Gastroesophageal sphincter (tissue), 4 donors: ENCODE results near the gene SLC6A9. TPM values are rescaled to one million over a fixed set of nuclear protein-coding genes. Genes with fewer than 3 reads are reported as not detected.

Source experiments
- ATAC-seq: fragments of 150-250 bp; one replicate; pipeline ENCODE4 v1.9.1; 2016; ENCODE audit warnings: mild to moderate bottlenecking, moderate library complexity
- H3K27ac ChIP-seq, 4 donors: fragments of 200-600 bp; sonication (generic) in 3 of 4; 1 replicate in 3 of 4; 2 replicates in 1 of 4; pipeline ENCODE4 v1.5.1; 2016 to 2019
- H3K27me3 ChIP-seq: fragments of 200-600 bp; sonication (generic); one replicate; pipeline ENCODE4 v1.5.1; 2019
- H3K36me3 ChIP-seq, 2 donors: fragments of 200-600 bp; sonication (generic); one replicate each; pipeline ENCODE4 v1.5.1; 2019; ENCODE audit warnings: control low read depth in 1 of 2
- H3K4me1 ChIP-seq, 3 donors: fragments of 200-600 bp; sonication (generic); 1 replicate in 2 of 3; 2 replicates in 1 of 3; pipeline ENCODE4 v1.5.1; 2016 to 2019; ENCODE audit warnings: control low read depth in 2 of 3
- H3K4me3 ChIP-seq, 2 donors: fragments of 200-600 bp; sonication (generic); one replicate each; pipeline ENCODE4 v1.5.1; 2019; ENCODE audit warnings: mild to moderate bottlenecking in 1 of 2, moderate library complexity in 1 of 2
- H3K9me3 ChIP-seq, 3 donors: fragments of 200-600 bp; sonication (generic); one replicate each; pipeline ENCODE4 v1.5.1; 2017 to 2019; ENCODE audit warnings: control low read depth in 2 of 3
- EP300 ChIP-seq: sonication (generic); formaldehyde crosslinking; IDR thresholded peaks from one replicate; pipeline ENCODE4 v1.6.1; 2017; ENCODE audit warnings: antibody characterized with exemption, mild to moderate bottlenecking
- POLR2A ChIP-seq, 2 donors: fragments of 450-650 bp; IDR thresholded peaks; one replicate each; pipeline ENCODE4 v1.6.1; 2017; ENCODE audit warnings: antibody characterized with exemption in 2 of 2, mild to moderate bottlenecking in 2 of 2, moderate library complexity in 1 of 2
- POLR2AphosphoS5 ChIP-seq: sonication (generic); formaldehyde crosslinking; IDR thresholded peaks from one replicate; pipeline ENCODE4 v1.6.1; 2017; ENCODE audit warnings: antibody characterized with exemption
- WGBS, 2 donors: methylation state at CpG; one replicate each; pipeline ENCODE4 v1.1.5; 2018; ENCODE audit warnings: low coverage in 1 of 2; 5-methylcytosine and 5-hydroxymethylcytosine counted together
- total RNA-seq, 4 donors: library from RNA; depleted of rRNA; stranded (reverse); fragments of >200 nt; gene quantifications; one replicate each; pipeline ENCODE4 v1.1.0, GENCODE V29; 2016
- TF ChIP-seq, protein P1 (sequence below), 4 experiments: fragments of 200-600 bp in 2 of 4; fragments of 450-650 bp in 2 of 4; sonication (generic) in 1 of 4; IDR thresholded peaks; one replicate each; pipeline ENCODE4 v1.5.1; 2017 to 2019; ENCODE audit warnings: antibody characterized with exemption in 4 of 4, mild to moderate bottlenecking in 2 of 4, moderate library complexity in 2 of 4

SLC6A9 gene
- total RNA-seq, 4 donors from 2014 or later, result 1.8 to 14.2 (median 7.5) TPM

DNA sequence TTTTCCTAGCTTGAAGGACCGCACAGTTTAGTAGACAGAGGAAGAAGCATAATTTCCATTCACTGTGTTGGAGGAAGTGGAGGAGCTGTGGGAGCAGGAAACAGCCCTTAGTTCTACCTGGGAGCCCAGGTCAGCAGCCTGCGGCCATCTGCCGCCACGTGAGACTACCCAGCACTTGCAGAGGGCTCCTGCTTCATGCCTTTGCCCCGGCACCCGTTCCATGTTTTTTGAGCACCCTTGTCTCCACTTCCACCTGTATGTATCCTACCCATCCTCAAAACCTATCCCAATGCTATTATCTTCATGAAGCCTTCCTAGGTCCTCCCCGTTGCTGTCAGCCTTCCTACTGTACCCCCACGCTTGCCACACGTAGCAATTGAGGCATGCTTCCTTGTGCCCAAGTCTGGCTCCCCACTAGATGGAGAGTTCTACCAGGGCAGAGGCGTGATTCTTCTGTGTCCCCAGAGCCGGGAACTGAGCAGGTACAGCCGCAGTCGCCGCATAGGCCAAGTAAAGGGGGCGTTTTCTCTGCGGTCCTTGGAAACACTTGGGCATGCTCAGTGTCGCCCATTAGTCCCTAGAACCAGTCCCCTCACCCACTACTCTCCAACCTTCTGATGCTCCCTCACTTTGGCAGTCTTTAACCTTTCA is 1.9 kb downstream of the SLC6A9 start:
- TF ChIP-seq POLR2AphosphoS5 (no peak), EP300 (no peak)
- TF ChIP-seq, protein P1, sequence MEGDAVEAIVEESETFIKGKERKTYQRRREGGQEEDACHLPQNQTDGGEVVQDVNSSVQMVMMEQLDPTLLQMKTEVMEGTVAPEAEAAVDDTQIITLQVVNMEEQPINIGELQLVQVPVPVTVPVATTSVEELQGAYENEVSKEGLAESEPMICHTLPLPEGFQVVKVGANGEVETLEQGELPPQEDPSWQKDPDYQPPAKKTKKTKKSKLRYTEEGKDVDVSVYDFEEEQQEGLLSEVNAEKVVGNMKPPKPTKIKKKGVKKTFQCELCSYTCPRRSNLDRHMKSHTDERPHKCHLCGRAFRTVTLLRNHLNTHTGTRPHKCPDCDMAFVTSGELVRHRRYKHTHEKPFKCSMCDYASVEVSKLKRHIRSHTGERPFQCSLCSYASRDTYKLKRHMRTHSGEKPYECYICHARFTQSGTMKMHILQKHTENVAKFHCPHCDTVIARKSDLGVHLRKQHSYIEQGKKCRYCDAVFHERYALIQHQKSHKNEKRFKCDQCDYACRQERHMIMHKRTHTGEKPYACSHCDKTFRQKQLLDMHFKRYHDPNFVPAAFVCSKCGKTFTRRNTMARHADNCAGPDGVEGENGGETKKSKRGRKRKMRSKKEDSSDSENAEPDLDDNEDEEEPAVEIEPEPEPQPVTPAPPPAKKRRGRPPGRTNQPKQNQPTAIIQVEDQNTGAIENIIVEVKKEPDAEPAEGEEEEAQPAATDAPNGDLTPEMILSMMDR (IDR thresholded peaks at IDR 0.05), result peak in 1 of 4 experiments; percentile 21
- Histone ChIP-seq H3K27me3 (no peaks in the 10 kb centered on the region), H3K36me3 (no peaks in the 10 kb centered on the region), H3K4me3 (peak overlapping the region; percentile 57 to 89), H3K4me1 (peaks cover 0 to 52% (median 13%) of the 10 kb centered on the region in 3 donors), H3K9me3 (no peaks in the 10 kb centered on the region), H3K27ac (peak overlapping the region; percentile 15 to 92 (median 90))
- 21 to 22% methylated on average over 12 to 17 of the region's 17 CpGs for WGBS, 2 donors
- peak; percentile 8 for ATAC-seq

DNA sequence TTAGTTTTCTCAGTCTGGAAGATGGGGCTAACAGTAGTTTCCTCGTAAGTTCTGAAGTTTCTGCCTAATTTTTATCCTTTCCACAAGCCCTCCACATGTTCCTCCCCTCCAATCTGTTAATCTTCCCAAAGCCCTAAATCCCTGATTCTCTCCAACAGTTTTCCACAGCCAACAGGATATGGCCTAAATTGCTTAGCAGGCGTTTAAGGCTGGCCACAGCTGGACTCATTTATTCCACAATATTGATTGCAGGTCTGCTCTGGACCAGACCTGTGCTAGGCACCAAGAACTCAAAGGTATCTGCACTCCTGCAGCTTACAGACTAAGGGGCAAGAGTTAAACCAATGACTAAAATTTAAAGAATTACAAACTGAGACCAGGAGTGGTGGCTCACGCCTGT is 3.9 kb downstream of the SLC6A9 start:
- Histone ChIP-seq H3K27me3 (no peaks in the 10 kb centered on the region), H3K4me1 (peaks cover 0 to 32% (median 13%) of the 10 kb centered on the region in 3 donors), H3K4me3 (no peak overlapping the region), H3K36me3 (peaks cover 0 to 16% of the 10 kb centered on the region in 2 donors), H3K27ac (no peak overlapping the region), H3K9me3 (no peaks in the 10 kb centered on the region)
- ATAC-seq, result no peak
- no peak for TF ChIP-seq POLR2AphosphoS5
- TF ChIP-seq EP300, result no peak
- no peak for TF ChIP-seq POLR2A (IDR thresholded peaks at IDR 0.05)
- TF ChIP-seq, protein P1 (IDR thresholded peaks at IDR 0.05), result no peak
- WGBS, 2 donors, result 92 to 100% methylated on average over 2 of the region's 3 CpGs

DNA sequence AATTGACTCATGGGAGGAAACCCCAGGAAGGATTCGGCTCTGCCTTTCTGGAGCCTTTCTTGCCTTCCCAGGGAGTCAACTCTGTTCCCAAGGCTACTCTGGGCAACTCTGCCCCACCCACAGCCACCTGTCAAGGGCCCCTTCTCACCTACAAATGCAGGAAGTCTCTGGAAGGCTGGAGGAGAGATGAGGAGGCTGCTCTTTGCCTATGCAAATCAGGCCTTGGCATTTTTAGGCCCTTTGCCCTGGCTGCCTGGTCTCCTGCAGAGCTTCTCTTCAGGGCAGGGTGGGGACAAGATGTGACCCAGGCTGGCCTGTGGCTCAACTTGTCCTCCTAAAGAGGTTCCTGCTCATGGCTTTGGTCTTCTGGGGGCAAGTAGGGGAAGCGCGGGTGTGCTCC is 5.4 kb downstream of the SLC6A9 start:
- Histone ChIP-seq H3K27me3 (no peaks in the 10 kb centered on the region), H3K4me3 (no peak overlapping the region), H3K4me1 (peaks cover 0 to 17% (median 8%) of the 10 kb centered on the region in 3 donors), H3K27ac (no peak overlapping the region), H3K36me3 (peaks cover 0 to 25% of the 10 kb centered on the region in 2 donors), H3K9me3 (no peaks in the 10 kb centered on the region)
- no peak for ATAC-seq
- 50 to 100% methylated on average over 1 to 3 of the region's 3 CpGs for WGBS, 2 donors
- TF ChIP-seq POLR2AphosphoS5 (no peak), POLR2A (IDR thresholded peaks at IDR 0.05) (no peak), EP300 (no peak)
- TF ChIP-seq, protein P1 (IDR thresholded peaks at IDR 0.05), result no peak

DNA sequence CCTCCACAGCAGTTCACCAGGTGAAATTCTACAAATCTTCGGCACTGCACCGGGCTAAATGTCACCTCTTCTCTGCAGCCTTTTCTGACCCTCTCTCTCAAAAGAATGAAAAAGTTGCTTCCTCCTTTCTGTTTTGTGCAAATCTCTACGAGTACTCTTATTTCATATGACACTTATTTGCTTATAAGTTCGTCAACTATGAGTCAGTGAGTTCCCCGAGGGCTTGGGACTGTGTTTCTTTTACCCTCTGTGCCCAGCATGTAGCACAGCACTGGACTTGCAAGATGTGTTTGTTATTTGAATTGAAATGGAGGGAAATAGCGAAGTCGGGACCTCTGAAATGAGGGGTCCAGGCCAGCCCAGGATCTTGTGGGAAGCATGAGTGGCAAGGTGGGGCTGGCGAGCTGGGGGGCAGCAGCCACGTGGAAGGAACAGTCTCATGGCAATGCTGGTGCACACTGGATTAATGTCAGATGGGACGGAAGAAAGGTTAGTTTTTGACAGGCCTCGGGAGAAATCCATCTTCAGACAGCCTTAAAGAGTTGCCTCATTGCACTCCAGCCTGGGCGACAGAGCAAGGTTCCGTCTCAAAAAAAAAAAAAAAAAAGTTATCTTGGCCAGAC is 6.2 kb downstream of the SLC6A9 start:
- TF ChIP-seq EP300 (no peak), POLR2AphosphoS5 (no peak), POLR2A (IDR thresholded peaks at IDR 0.05) (no peak)
- TF ChIP-seq, protein P1 (IDR thresholded peaks at IDR 0.05), result no peak
- 77 to 100% methylated on average over 2 to 13 of the region's 13 CpGs for WGBS, 2 donors
- H3K27me3 ChIP-seq, result no peaks in the 10 kb centered on the region
- peaks cover 0 to 31% of the 10 kb centered on the region in 2 donors for H3K36me3 ChIP-seq
- no peaks in the 10 kb centered on the region for H3K9me3 ChIP-seq
- ATAC-seq, result no peak
- H3K27ac ChIP-seq, result no peak overlapping the region
- no peak overlapping the region for H3K4me3 ChIP-seq
- H3K4me1 ChIP-seq, result peaks cover 0 to 13% (median 8%) of the 10 kb centered on the region in 3 donors
